ENCODE measurements around the gene MYOG.

Gene MYOG

GRCh38 chr1:203078478-203078877 is 7.3 kb downstream of the MYOG start:
- Histone ChIP-seq H3K9me2 (replicated peaks; ENCODE audit: low read depth, low read length) (no peaks in the 10 kb centered on the region), H3K9me3 (ENCODE audit: insufficient read depth, low read depth, low read length) (no peaks in the 10 kb centered on the region), H4K20me1 (ENCODE audit: insufficient read depth, low read length, poor library complexity, severe bottlenecking) (no peaks in the 10 kb centered on the region), H3K9ac (ENCODE audit: low read depth, low read length, poor library complexity, severe bottlenecking) (no peak overlapping the region), H3K27me3 (ENCODE audit: insufficient read depth, low read length, poor library complexity, severe bottlenecking) (no peaks in the 10 kb centered on the region), H3K4me3 (ENCODE audit: low read length, poor library complexity, severe bottlenecking) (no peak overlapping the region), H2AFZ (ENCODE audit: low read length) (no peak overlapping the region), H3K4me1 (ENCODE audit: insufficient read depth, low read length, poor library complexity, severe bottlenecking) (no peaks in the 10 kb centered on the region), H3K4me2 (ENCODE audit: low read depth, low read length, poor library complexity, severe bottlenecking) (no peak overlapping the region), H3K79me2 (ENCODE audit: insufficient read depth, low read length) (no peaks in the 10 kb centered on the region), H3K36me3 (ENCODE audit: insufficient read depth, low read length) (no peaks in the 10 kb centered on the region), H3F3A (ENCODE audit: low read depth) (no peaks in the 10 kb centered on the region)
- no peak for TF ChIP-seq EZH2phosphoT487 (IDR thresholded peaks at IDR 0.05; ENCODE audit: borderline replicate concordance)
- TF ChIP-seq CTCF (conservative IDR thresholded peaks at IDR 0.05; ENCODE audit: low read length), result no peak

- H3K9me3 ChIP-seq (ENCODE audit: insufficient read depth, low read depth, low read length), result no peaks in the 10 kb centered on the region
- H3K4me1 ChIP-seq (ENCODE audit: insufficient read depth, low read length, poor library complexity, severe bottlenecking), result no peaks in the 10 kb centered on the region
- no peaks in the 10 kb centered on the region for H3K79me2 ChIP-seq (ENCODE audit: insufficient read depth, low read length)
- H3K9ac ChIP-seq (ENCODE audit: low read depth, low read length, poor library complexity, severe bottlenecking), result no peak overlapping the region
- H4K20me1 ChIP-seq (ENCODE audit: insufficient read depth, low read length, poor library complexity, severe bottlenecking), result no peaks in the 10 kb centered on the region
- no peaks in the 10 kb centered on the region for H3F3A ChIP-seq (ENCODE audit: low read depth)
- H2AFZ ChIP-seq (ENCODE audit: low read length), result no peak overlapping the region
- H3K27me3 ChIP-seq (ENCODE audit: insufficient read depth, low read length, poor library complexity, severe bottlenecking), result no peaks in the 10 kb centered on the region
- H3K9me2 ChIP-seq (replicated peaks; ENCODE audit: low read depth, low read length), result no peaks in the 10 kb centered on the region
- H3K36me3 ChIP-seq (ENCODE audit: insufficient read depth, low read length), result no peaks in the 10 kb centered on the region
- no peak overlapping the region for H3K4me2 ChIP-seq (ENCODE audit: low read depth, low read length, poor library complexity, severe bottlenecking)
- TF ChIP-seq EZH2phosphoT487 (IDR thresholded peaks at IDR 0.05; ENCODE audit: borderline replicate concordance) (no peak), CTCF (conservative IDR thresholded peaks at IDR 0.05; ENCODE audit: low read length) (no peak)
- H3K4me3 ChIP-seq (ENCODE audit: low read length, poor library complexity, severe bottlenecking), result no peak overlapping the region
Observed at GRCh38 chr1:203077956-203078355, 7.9 kb downstream of the MYOG start.

GRCh38 chr1:203077367-203077766 is 8.4 kb downstream of the MYOG start:
- TF ChIP-seq EZH2phosphoT487 (IDR thresholded peaks at IDR 0.05; ENCODE audit: borderline replicate concordance), result no peak
- TF ChIP-seq CTCF (conservative IDR thresholded peaks at IDR 0.05; ENCODE audit: low read length), result no peak
- no peaks in the 10 kb centered on the region for H3K36me3 ChIP-seq (ENCODE audit: insufficient read depth, low read length)

More at GRCh38 chr1:203077367-203077766, 8.4 kb downstream of the MYOG start:
- Histone ChIP-seq H3K4me2 (ENCODE audit: low read depth, low read length, poor library complexity, severe bottlenecking) (no peak overlapping the region), H3K9ac (ENCODE audit: low read depth, low read length, poor library complexity, severe bottlenecking) (no peak overlapping the region), H3K27me3 (ENCODE audit: insufficient read depth, low read length, poor library complexity, severe bottlenecking) (no peaks in the 10 kb centered on the region), H3K4me3 (ENCODE audit: low read length, poor library complexity, severe bottlenecking) (no peak overlapping the region), H3K4me1 (ENCODE audit: insufficient read depth, low read length, poor library complexity, severe bottlenecking) (no peaks in the 10 kb centered on the region), H4K20me1 (ENCODE audit: insufficient read depth, low read length, poor library complexity, severe bottlenecking) (no peaks in the 10 kb centered on the region), H3K79me2 (ENCODE audit: insufficient read depth, low read length) (no peaks in the 10 kb centered on the region), H3K9me3 (ENCODE audit: insufficient read depth, low read depth, low read length) (no peaks in the 10 kb centered on the region), H2AFZ (ENCODE audit: low read length) (no peak overlapping the region), H3K9me2 (replicated peaks; ENCODE audit: low read depth, low read length) (no peaks in the 10 kb centered on the region), H3F3A (ENCODE audit: low read depth) (no peaks in the 10 kb centered on the region)
